Ovary (tissue), 3 donors: ENCODE measurements around the gene RGPD3.
"Not testable (repeated sequence)": the region's sequence is repeated elsewhere in the genome, so short reads cannot be mapped to it uniquely, and the experiment has no call there.

Source experiments
- EP300 ChIP-seq: sonication (generic); formaldehyde crosslinking; IDR thresholded peaks from one replicate; pipeline ENCODE4 v1.6.1; 2017; ENCODE audit warnings: antibody characterized with exemption
- TF ChIP-seq, protein P1 (sequence below), 3 donors: fragments of 450-650 bp in 2 of 3; fragments of 200-600 bp in 1 of 3; IDR thresholded peaks; one replicate each; pipeline versions ENCODE4 v1.5.1 to v1.8.0; 2016 to 2022; ENCODE audit warnings: antibody characterized with exemption in 3 of 3, mild to moderate bottlenecking in 1 of 3
- donor health status: DM: no; HTN: no; CAD: no.

- TF ChIP-seq, protein P1, sequence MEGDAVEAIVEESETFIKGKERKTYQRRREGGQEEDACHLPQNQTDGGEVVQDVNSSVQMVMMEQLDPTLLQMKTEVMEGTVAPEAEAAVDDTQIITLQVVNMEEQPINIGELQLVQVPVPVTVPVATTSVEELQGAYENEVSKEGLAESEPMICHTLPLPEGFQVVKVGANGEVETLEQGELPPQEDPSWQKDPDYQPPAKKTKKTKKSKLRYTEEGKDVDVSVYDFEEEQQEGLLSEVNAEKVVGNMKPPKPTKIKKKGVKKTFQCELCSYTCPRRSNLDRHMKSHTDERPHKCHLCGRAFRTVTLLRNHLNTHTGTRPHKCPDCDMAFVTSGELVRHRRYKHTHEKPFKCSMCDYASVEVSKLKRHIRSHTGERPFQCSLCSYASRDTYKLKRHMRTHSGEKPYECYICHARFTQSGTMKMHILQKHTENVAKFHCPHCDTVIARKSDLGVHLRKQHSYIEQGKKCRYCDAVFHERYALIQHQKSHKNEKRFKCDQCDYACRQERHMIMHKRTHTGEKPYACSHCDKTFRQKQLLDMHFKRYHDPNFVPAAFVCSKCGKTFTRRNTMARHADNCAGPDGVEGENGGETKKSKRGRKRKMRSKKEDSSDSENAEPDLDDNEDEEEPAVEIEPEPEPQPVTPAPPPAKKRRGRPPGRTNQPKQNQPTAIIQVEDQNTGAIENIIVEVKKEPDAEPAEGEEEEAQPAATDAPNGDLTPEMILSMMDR (IDR thresholded peaks at IDR 0.05) = not testable (repeated sequence)
- not testable (repeated sequence) for TF ChIP-seq EP300
These were observed 46.6 kb upstream of the RGPD3 start for GRCh38 chr2:106514827-106515226.
